DOHH2 (cell line): ENCODE data around the gene ARNT2.

ENCODE experiments used
- H3F3A ChIP-seq: fragments of 200-600 bp; sonication (generic), shearing (Covaris generic); 2 replicates; pipeline ENCODE4 v1.6.0; 2016; ENCODE audit warnings: antibody characterized with exemption, mild to moderate bottlenecking; ENCODE audit not compliant: control insufficient read depth, insufficient read depth
- H3K27ac ChIP-seq: fragments of 200-600 bp; sonication (generic); 2 replicates; pipeline ENCODE4 v1.5.1; 2014; ENCODE audit warnings: low read depth, mild to moderate bottlenecking, low read length, moderate library complexity
- H3K27me3 ChIP-seq: fragments of 200-600 bp; sonication (generic); 2 replicates; pipeline ENCODE4 v1.6.1; 2014; ENCODE audit warnings: mild to moderate bottlenecking, low read length, mixed read lengths; ENCODE audit not compliant: control insufficient read depth
- H3K36me3 ChIP-seq: fragments of 200-600 bp; sonication (generic); 2 replicates; pipeline ENCODE4 v1.6.1; 2014; ENCODE audit warnings: mild to moderate bottlenecking, low read length, moderate library complexity, mixed read lengths; ENCODE audit not compliant: control insufficient read depth
- H3K4me1 ChIP-seq: fragments of 200-600 bp; sonication (generic); 2 replicates; pipeline ENCODE4 v1.6.1; 2014; ENCODE audit warnings: mild to moderate bottlenecking, low read length, mixed read lengths; ENCODE audit not compliant: control insufficient read depth
- H3K4me2 ChIP-seq: fragments of 200-600 bp; sonication (generic); 2 replicates; pipeline ENCODE4 v1.6.0; 2014; ENCODE audit warnings: mild to moderate bottlenecking, low read length, moderate library complexity
- H3K4me3 ChIP-seq: fragments of 200-600 bp; sonication (generic); 2 replicates; pipeline ENCODE4 v1.5.1; 2014; ENCODE audit warnings: mild to moderate bottlenecking, low read length, mixed read lengths
- H3K79me2 ChIP-seq: fragments of 200-600 bp; sonication (generic); 2 replicates; pipeline ENCODE4 v1.6.1; 2014; ENCODE audit warnings: mild to moderate bottlenecking, low read length, mixed read lengths; ENCODE audit not compliant: control insufficient read depth
- H3K9me2 ChIP-seq: fragments of 200-600 bp; sonication (generic); replicated peaks from 2 replicates; pipeline ENCODE4 v1.6.1; 2014; ENCODE audit warnings: mild to moderate bottlenecking, low read length, mixed read lengths; ENCODE audit not compliant: control insufficient read depth
- H3K9me3 ChIP-seq: fragments of 200-600 bp; sonication (generic); 2 replicates; pipeline ENCODE4 v1.6.1; 2014; ENCODE audit warnings: antibody characterized with exemption, low read length, mixed read lengths; ENCODE audit not compliant: control insufficient read depth, insufficient read depth
- H4K20me1 ChIP-seq: fragments of 200-600 bp; sonication (generic); 2 replicates; pipeline ENCODE4 v1.6.0; 2014; ENCODE audit warnings: low read depth, mild to moderate bottlenecking, antibody characterized with exemption, low read length, moderate library complexity; ENCODE audit not compliant: control insufficient read depth, insufficient read depth
- CTCF ChIP-seq: fragments of 200-600 bp; sonication (generic); IDR thresholded peaks from one replicate; pipeline ENCODE4 v1.5.1; 2014; ENCODE audit warnings: antibody characterized with exemption, mild to moderate bottlenecking, low read depth, low read length; ENCODE audit not compliant: poor library complexity, severe bottlenecking
- EZH2phosphoT487 ChIP-seq: fragments of 200-600 bp; sonication (generic); IDR thresholded peaks from 2 replicates; pipeline ENCODE4 v1.6.1; 2017; ENCODE audit warnings: borderline replicate concordance, mild to moderate bottlenecking, antibody characterized with exemption, low read length, moderate library complexity, mixed read lengths

Gene ARNT2

DNA sequence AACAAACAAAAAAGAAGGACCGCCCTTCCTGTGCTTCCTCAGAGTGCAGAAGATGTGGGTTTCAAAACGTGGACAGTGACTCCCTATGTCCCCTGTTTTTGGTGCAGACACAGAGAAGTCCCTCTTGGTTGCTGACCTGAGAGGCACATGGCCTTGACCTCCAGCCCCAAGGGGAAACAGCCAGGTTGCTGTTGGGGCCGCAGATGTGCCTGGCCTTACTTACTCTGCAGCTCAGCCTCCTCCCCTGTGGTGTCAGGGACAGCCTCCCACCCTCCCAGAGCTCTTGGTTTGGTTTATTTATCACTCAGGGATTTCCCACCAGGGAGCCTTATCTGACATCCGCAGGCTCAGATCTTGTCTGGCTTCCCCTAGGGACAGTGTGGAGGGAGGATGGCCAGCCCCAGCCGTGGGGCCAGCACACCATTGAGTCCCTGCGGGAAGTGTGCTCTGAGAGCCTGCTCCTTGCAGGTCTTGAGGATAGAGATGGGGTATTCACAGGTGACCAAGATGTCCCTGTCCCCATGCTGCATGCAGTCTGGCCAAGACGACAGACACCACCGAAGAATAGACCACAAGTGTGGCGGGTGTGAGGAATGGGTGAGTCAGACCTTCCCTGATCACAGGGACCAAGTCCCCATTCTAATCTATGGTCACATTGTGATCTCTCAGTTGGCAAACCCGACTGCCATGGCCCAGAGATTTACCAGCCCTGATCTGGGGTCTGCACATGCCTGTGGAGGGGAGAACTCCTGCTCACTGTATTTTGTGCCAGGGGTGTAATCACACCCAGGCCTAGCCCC is 156.6 kb downstream of the ARNT2 start:
- Histone ChIP-seq H4K20me1 (no peaks in the 10 kb centered on the region), H3K9me2 (no peaks in the 10 kb centered on the region), H3K27me3 (no peaks in the 10 kb centered on the region), H3K4me2 (no peak overlapping the region), H3K4me1 (no peaks in the 10 kb centered on the region), H3K79me2 (no peaks in the 10 kb centered on the region), H3K9me3 (no peaks in the 10 kb centered on the region), H3K27ac (no peak overlapping the region), H3F3A (no peaks in the 10 kb centered on the region), H3K4me3 (no peak overlapping the region), H3K36me3 (no peaks in the 10 kb centered on the region)
- TF ChIP-seq CTCF: no peak
- no peak for TF ChIP-seq EZH2phosphoT487

- Histone ChIP-seq H3K79me2 (no peaks in the 10 kb centered on the region), H3K4me2 (no peak overlapping the region), H3K9me2 (no peaks in the 10 kb centered on the region), H3K4me1 (no peaks in the 10 kb centered on the region), H4K20me1 (no peaks in the 10 kb centered on the region), H3F3A (no peaks in the 10 kb centered on the region), H3K27ac (no peak overlapping the region), H3K4me3 (no peak overlapping the region), H3K27me3 (peaks cover 3% of the 10 kb centered on the region; the same call in 1 of the 2 replicates), H3K36me3 (no peaks in the 10 kb centered on the region), H3K9me3 (no peaks in the 10 kb centered on the region)
- TF ChIP-seq EZH2phosphoT487 (no peak), CTCF (no peak)
These were observed 157.3 kb downstream of the ARNT2 start for GRCh38 chr15:80561500-80561899.

DNA sequence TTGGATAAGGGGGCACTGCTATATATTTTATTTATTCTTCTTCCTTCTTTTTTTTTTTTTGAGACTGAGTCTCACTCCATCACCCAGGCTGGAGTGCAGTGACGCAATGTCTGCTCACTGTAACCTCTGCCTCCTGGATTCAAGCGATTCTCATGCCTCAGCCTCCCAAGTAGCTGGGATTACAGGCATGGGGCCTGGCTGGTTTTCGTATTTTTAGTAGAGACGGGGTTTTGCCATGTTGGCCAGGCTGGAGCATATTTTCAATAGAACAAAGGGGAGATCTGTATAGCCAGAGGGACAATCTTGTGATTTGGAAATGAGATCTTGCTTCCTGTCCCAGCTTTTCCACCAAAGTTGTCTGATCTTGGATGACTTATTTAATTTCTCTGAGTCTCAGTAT is 157.9 kb downstream of the ARNT2 start:
- H3K4me2 ChIP-seq: no peak overlapping the region
- H3K9me3 ChIP-seq: no peaks in the 10 kb centered on the region

More for the DNA sequence above, 157.9 kb downstream of the ARNT2 start:
- Histone ChIP-seq H3K4me1 (no peaks in the 10 kb centered on the region), H3K27ac (no peak overlapping the region), H3K9me2 (no peaks in the 10 kb centered on the region), H3K27me3 (peaks cover 3% of the 10 kb centered on the region; the same call in 1 of the 2 replicates), H4K20me1 (no peaks in the 10 kb centered on the region), H3K79me2 (no peaks in the 10 kb centered on the region), H3K4me3 (no peak overlapping the region), H3K36me3 (no peaks in the 10 kb centered on the region), H3F3A (no peaks in the 10 kb centered on the region)
- no peak for TF ChIP-seq CTCF
